Measurements from ENCODE around the gene SUN3.

SUN3 gene

GRCh38 chr7:48059706-48060105 is 30.8 kb upstream of the SUN3 start:
- TF ChIP-seq CTCF (IDR thresholded peaks at IDR 0.05; ENCODE audit: control insufficient read depth, insufficient read depth, low read depth, low read length, missing control alignments): no peak
- DNase-seq (ENCODE audit: low read depth): no peak
- no peak overlapping the region for H3K4me3 ChIP-seq (ENCODE audit: control insufficient read depth, low read depth, low read length)

DNA sequence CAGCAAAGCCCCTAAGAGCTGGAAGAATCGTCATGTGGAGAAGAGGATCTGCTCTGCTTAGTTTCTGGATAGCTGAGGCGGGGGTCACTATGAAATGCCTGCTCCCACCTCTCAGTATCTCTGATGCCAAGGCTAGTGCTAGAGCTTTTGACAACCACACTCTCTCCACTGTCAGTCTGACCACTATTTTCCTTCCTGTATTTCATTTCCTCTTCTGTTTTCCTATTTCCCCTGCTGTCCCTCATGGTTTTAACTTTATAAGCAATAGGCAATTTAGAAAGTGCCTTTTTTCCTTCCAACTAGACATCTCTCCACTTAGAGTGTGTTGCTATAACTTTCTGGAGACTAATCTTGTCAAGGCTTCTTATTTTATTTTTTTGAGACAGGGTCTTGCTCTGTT is 30.1 kb upstream of the SUN3 start:
- no peak overlapping the region for H3K4me3 ChIP-seq (ENCODE audit: control insufficient read depth, low read depth, low read length)
- TF ChIP-seq CTCF (IDR thresholded peaks at IDR 0.05; ENCODE audit: control insufficient read depth, insufficient read depth, low read depth, low read length, missing control alignments): no peak
- no peak for DNase-seq (ENCODE audit: low read depth)

DNA sequence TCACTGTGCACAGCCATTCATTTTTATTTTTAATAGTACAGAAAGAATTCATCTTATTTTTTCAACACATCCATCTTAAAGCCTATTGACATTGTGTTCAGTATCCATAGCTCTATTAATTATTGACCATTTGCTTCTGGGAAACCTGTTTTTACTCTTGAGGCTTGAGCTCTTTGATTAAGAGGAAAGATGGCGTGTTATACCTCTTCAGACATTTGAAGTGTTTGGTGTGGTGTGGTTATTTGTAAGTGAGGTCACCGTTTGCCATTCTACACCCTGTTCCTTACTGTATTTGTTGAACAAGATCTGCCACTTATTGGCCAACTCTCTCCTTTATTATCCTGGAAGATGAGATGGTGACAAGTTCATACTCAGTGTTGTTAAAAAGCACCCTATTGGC is 24.8 kb upstream of the SUN3 start:
- H3K4me3 ChIP-seq (ENCODE audit: control insufficient read depth, low read depth, low read length): no peak overlapping the region
- DNase-seq (ENCODE audit: low read depth): no peak
- TF ChIP-seq CTCF (IDR thresholded peaks at IDR 0.05; ENCODE audit: control insufficient read depth, insufficient read depth, low read depth, low read length, missing control alignments): no peak

GRCh38 chr7:48052748-48053147 is 23.8 kb upstream of the SUN3 start:
- DNase-seq (ENCODE audit: low read depth): no peak
- no peak for TF ChIP-seq CTCF (IDR thresholded peaks at IDR 0.05; ENCODE audit: control insufficient read depth, insufficient read depth, low read depth, low read length, missing control alignments)
- H3K4me3 ChIP-seq (ENCODE audit: control insufficient read depth, low read depth, low read length): no peak overlapping the region

- TF ChIP-seq CTCF (IDR thresholded peaks at IDR 0.05; ENCODE audit: control insufficient read depth, insufficient read depth, low read depth, low read length, missing control alignments): no peak
- DNase-seq (ENCODE audit: low read depth): no peak
- H3K4me3 ChIP-seq (ENCODE audit: control insufficient read depth, low read depth, low read length): no peak overlapping the region
These were observed 20.9 kb upstream of the SUN3 start for GRCh38 chr7:48049850-48050249.

DNA sequence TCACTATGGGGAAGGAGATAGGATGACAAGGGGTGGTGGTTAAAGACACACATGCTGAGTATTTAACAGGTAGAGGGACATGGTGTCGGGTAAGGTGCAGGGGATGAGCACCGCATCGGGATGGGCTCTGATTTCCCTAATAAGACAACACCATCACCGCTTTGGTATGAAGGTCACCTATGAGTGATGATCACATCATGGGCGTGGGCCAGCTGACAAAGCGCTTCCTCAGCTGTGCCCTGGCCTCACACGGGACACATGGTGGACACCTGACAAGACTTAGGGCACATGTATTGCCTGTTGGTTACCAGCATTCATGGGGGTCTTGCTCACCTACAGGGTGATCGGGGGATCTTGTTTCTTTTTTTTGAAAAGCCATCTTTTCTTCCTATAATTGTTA is 19.2 kb upstream of the SUN3 start:
- DNase-seq (ENCODE audit: low read depth): no peak

More for the DNA sequence above, 19.2 kb upstream of the SUN3 start:
- H3K4me3 ChIP-seq (ENCODE audit: control insufficient read depth, low read depth, low read length): no peak overlapping the region
- TF ChIP-seq CTCF (IDR thresholded peaks at IDR 0.05; ENCODE audit: control insufficient read depth, insufficient read depth, low read depth, low read length, missing control alignments): no peak

Data from AG09309 (cell line).